Ishikawa (cell line): ENCODE results near the gene ZC3H11A.

Experiments
- CREB1 ChIP-seq: IDR thresholded peaks from 2 replicates; pipeline ENCODE4 v1.6.1; 2012; ENCODE audit warnings: low read depth
- EP300 ChIP-seq: IDR thresholded peaks from 2 replicates; pipeline ENCODE4 v1.6.1; 2012; ENCODE audit warnings: borderline replicate concordance
- FOXM1 ChIP-seq: IDR thresholded peaks from 2 replicates; pipeline ENCODE4 v1.6.1; 2012; ENCODE audit warnings: low read depth, borderline replicate concordance
- NFIC ChIP-seq: IDR thresholded peaks from 2 replicates; pipeline ENCODE4 v1.6.1; 2012
- TCF12 ChIP-seq: IDR thresholded peaks from 2 replicates; pipeline ENCODE4 v1.6.1; 2012; ENCODE audit warnings: low read depth
- TF ChIP-seq, protein P1 (sequence below): IDR thresholded peaks from 2 replicates; pipeline ENCODE4 v1.6.1; 2012
- TF ChIP-seq, protein P2 (sequence below): IDR thresholded peaks from 2 replicates; pipeline ENCODE4 v1.6.1; 2012
- TF ChIP-seq, protein P3 (sequence below): IDR thresholded peaks from 2 replicates; pipeline ENCODE4 v1.6.1; 2012; ENCODE audit warnings: low read depth, mild to moderate bottlenecking

DNA sequence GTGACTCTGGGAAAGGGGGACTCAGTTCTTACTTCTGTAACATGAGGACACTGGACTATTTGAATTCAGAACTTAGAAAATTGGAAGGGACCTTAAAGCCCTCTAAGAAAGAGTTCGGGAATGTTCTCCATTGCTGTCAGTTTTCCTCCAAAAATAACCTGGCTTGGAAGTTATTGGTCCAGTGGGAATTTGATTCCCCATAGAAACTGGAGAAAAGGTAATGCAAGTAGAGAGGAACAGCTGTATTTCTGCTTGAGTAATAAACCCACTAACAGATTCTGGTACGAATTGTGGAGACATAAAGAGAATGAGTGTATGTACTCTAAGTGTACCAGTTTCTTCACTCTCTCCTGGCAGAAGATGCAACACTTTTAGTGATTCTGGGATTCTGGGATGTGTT lies 1.8 kb downstream of the ZC3H11A start:
- TF ChIP-seq EP300: no peak
- TF ChIP-seq, protein P1, sequence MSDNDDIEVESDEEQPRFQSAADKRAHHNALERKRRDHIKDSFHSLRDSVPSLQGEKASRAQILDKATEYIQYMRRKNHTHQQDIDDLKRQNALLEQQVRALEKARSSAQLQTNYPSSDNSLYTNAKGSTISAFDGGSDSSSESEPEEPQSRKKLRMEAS: no peak
- no peak for TF ChIP-seq FOXM1
- TF ChIP-seq, protein P2, sequence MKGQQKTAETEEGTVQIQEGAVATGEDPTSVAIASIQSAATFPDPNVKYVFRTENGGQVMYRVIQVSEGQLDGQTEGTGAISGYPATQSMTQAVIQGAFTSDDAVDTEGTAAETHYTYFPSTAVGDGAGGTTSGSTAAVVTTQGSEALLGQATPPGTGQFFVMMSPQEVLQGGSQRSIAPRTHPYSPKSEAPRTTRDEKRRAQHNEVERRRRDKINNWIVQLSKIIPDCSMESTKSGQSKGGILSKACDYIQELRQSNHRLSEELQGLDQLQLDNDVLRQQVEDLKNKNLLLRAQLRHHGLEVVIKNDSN: no peak
- TF ChIP-seq, protein P3, sequence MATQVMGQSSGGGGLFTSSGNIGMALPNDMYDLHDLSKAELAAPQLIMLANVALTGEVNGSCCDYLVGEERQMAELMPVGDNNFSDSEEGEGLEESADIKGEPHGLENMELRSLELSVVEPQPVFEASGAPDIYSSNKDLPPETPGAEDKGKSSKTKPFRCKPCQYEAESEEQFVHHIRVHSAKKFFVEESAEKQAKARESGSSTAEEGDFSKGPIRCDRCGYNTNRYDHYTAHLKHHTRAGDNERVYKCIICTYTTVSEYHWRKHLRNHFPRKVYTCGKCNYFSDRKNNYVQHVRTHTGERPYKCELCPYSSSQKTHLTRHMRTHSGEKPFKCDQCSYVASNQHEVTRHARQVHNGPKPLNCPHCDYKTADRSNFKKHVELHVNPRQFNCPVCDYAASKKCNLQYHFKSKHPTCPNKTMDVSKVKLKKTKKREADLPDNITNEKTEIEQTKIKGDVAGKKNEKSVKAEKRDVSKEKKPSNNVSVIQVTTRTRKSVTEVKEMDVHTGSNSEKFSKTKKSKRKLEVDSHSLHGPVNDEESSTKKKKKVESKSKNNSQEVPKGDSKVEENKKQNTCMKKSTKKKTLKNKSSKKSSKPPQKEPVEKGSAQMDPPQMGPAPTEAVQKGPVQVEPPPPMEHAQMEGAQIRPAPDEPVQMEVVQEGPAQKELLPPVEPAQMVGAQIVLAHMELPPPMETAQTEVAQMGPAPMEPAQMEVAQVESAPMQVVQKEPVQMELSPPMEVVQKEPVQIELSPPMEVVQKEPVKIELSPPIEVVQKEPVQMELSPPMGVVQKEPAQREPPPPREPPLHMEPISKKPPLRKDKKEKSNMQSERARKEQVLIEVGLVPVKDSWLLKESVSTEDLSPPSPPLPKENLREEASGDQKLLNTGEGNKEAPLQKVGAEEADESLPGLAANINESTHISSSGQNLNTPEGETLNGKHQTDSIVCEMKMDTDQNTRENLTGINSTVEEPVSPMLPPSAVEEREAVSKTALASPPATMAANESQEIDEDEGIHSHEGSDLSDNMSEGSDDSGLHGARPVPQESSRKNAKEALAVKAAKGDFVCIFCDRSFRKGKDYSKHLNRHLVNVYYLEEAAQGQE: no peak
- TF ChIP-seq TCF12: no peak
- TF ChIP-seq NFIC: no peak
- no peak for TF ChIP-seq CREB1
